Measurements from ENCODE around the gene ARRDC4. TPM values are rescaled to one million over a fixed set of nuclear protein-coding genes. Genes with fewer than 3 reads are reported as not detected.
A peak's percentile ranks its signal among the peaks of the same experiment; 100 is the strongest.

ARRDC4 gene
- total RNA-seq, 4 donors from 2014 or later, result 35.9 to 188 (median 70.7) TPM

DNA sequence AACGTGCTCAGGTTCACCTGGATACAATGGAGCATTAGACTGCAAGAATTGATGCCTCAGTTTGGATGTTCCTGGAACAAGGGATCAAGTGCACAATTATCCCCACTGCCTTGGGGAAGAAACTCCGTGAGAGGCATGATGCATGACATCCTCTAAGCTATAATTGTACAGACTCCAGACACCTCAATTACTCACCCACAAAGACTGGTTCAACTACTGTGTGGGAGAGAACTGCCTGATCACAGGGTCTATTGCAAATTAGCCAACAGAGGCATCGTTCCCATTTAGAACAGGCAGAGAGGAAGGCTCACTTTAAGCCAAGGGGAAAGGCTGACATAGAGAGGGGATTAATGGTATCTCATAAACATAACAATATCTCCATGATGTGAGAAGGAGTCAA lies 43.5 kb downstream of the ARRDC4 start:
- WGBS, 2 donors (ENCODE audit: low coverage in 1 of 2), result 39% methylated on average over 3 of the region's 3 CpGs; no CpG with 5 or more reads in 1 of the 2 donors
- peaks cover 0 to 18% (median 17%) of the 10 kb centered on the region in 4 donors for H3K4me1 ChIP-seq
- H3K4me3 ChIP-seq, result no peak overlapping the region
- TF ChIP-seq POLR2AphosphoS5 (IDR thresholded peaks at IDR 0.05), result no peak
- peak overlapping the region; percentile 16 to 52 (median 42) for H3K27ac ChIP-seq
- intact Hi-C loops (cut with DNase I; ENCODE audit: low total_unique reads), result no loop called here
- H3K36me3 ChIP-seq, result no peaks in the 10 kb centered on the region
- no peaks in the 10 kb centered on the region for H3K9me3 ChIP-seq
- no peaks in the 10 kb centered on the region for H3K27me3 ChIP-seq
- DNase-seq, result no peak
- in situ Hi-C loops (cut with MboI; ENCODE audit: low pct_ligation_motif_present in 1 of 4, low pct_unique_long_range_greater_than_20kb in 1 of 4, low sequenced_read_pairs in 3 of 4), result no loop called here

DNA sequence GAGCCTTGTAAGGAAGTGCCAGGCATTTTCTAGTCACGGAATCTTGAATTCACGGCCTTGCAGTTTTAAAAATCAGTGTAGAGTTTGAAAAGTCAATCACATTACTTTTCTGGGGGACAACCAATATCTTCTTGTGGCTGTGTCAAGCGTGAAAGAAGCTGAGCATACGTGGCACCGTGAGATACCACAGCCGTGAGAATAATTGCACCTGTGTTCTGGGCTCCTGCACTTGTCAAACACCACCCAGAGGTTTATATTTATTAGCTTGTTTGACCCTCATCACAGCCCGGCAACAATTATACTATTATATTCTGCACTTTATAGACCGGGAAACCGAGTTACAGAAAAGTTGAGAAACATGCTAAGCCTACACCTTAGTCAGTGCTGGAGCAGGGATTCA lies 45.2 kb downstream of the ARRDC4 start:
- 68 to 76% methylated on average over 6 to 9 of the region's 9 CpGs for WGBS, 2 donors (ENCODE audit: low coverage in 1 of 2)
- in situ Hi-C loops (cut with MboI; ENCODE audit: low pct_ligation_motif_present in 1 of 4, low pct_unique_long_range_greater_than_20kb in 1 of 4, low sequenced_read_pairs in 3 of 4) (no loop called here), intact Hi-C loops (cut with DNase I; ENCODE audit: low total_unique reads) (no loop called here)
- Histone ChIP-seq H3K27me3 (no peaks in the 10 kb centered on the region), H3K4me3 (no peak overlapping the region), H3K36me3 (no peaks in the 10 kb centered on the region), H3K4me1 (peaks cover 0 to 19% (median 12%) of the 10 kb centered on the region in 4 donors), H3K27ac (peak overlapping the region in 3 of 4 donors; percentile 7 to 52 (median 39)), H3K9me3 (no peaks in the 10 kb centered on the region)
- no peak for TF ChIP-seq POLR2AphosphoS5 (IDR thresholded peaks at IDR 0.05)
- no peak for TF ChIP-seq EP300 (IDR thresholded peaks at IDR 0.05; ENCODE audit: low read depth)
- TF ChIP-seq, protein P1, sequence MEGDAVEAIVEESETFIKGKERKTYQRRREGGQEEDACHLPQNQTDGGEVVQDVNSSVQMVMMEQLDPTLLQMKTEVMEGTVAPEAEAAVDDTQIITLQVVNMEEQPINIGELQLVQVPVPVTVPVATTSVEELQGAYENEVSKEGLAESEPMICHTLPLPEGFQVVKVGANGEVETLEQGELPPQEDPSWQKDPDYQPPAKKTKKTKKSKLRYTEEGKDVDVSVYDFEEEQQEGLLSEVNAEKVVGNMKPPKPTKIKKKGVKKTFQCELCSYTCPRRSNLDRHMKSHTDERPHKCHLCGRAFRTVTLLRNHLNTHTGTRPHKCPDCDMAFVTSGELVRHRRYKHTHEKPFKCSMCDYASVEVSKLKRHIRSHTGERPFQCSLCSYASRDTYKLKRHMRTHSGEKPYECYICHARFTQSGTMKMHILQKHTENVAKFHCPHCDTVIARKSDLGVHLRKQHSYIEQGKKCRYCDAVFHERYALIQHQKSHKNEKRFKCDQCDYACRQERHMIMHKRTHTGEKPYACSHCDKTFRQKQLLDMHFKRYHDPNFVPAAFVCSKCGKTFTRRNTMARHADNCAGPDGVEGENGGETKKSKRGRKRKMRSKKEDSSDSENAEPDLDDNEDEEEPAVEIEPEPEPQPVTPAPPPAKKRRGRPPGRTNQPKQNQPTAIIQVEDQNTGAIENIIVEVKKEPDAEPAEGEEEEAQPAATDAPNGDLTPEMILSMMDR (IDR thresholded peaks at IDR 0.05), result no peak
- TF ChIP-seq POLR2A (IDR thresholded peaks at IDR 0.05), result no peak
- no peak for DNase-seq

DNA sequence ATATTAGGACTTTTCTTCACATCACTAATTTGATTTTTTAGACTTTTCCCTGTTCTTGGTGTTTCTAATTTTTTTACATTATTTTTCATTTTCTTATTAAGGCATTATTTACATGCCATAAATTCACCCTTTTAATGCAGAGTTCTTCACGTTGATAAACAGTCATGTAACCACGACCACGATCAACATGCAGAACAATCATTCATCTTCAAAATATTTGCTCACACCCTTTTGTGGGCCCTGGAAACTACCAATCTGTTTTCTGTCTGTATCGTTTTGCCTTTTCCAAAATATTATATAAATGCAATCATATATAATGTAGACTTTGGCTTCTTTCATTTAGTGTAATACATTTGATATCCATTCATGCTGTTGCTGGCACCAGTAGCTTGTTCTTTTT lies 48.7 kb downstream of the ARRDC4 start:
- in situ Hi-C loops (cut with MboI; ENCODE audit: low pct_ligation_motif_present in 1 of 4, low pct_unique_long_range_greater_than_20kb in 1 of 4, low sequenced_read_pairs in 3 of 4), result no loop called here
- Histone ChIP-seq H3K27ac (peak overlapping the region in 2 of 4 donors; percentile 33 to 67), H3K36me3 (no peaks in the 10 kb centered on the region), H3K4me3 (no peak overlapping the region), H3K9me3 (no peaks in the 10 kb centered on the region), H3K4me1 (peaks cover 0 to 29% (median 16%) of the 10 kb centered on the region in 4 donors), H3K27me3 (no peaks in the 10 kb centered on the region)
- intact Hi-C loops (cut with DNase I; ENCODE audit: low total_unique reads), result no loop called here
- WGBS, 2 donors (ENCODE audit: low coverage in 1 of 2), result 32 to 56% methylated on average over 4 of the region's 4 CpGs
- DNase-seq, result no peak
- TF ChIP-seq EP300 (IDR thresholded peaks at IDR 0.05; ENCODE audit: low read depth), result no peak
- TF ChIP-seq, protein P1 (IDR thresholded peaks at IDR 0.05), result no peak
- no peak for TF ChIP-seq POLR2AphosphoS5 (IDR thresholded peaks at IDR 0.05)
- no peak for TF ChIP-seq POLR2A (IDR thresholded peaks at IDR 0.05)

DNA sequence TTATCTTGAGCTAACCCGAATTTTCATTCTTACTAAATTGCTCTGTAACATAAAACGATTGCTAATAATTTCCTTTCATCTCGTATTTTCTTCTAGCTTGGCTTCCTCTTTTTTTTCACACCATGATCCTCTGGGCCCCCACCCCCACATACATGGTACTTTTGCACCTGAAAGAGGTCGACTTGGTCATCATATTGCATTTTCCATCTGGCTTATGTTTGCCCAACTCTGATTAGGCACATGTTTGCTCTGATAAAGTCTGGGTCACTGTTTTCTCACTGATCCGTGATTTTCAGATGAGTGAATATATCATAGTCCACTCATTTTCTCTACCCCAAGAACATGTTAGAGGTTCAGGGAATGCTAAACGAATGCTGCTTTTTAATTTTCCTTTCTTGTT lies 49.5 kb downstream of the ARRDC4 start:
- Histone ChIP-seq H3K27ac (peak overlapping the region in 3 of 4 donors; percentile 33 to 67 (median 38)), H3K4me3 (no peak overlapping the region), H3K9me3 (no peaks in the 10 kb centered on the region), H3K4me1 (peaks cover 0 to 29% (median 15%) of the 10 kb centered on the region in 4 donors), H3K27me3 (no peaks in the 10 kb centered on the region), H3K36me3 (no peaks in the 10 kb centered on the region)
- DNase-seq, result no peak
- intact Hi-C loops (cut with DNase I; ENCODE audit: low total_unique reads) (no loop called here), in situ Hi-C loops (cut with MboI; ENCODE audit: low pct_ligation_motif_present in 1 of 4, low pct_unique_long_range_greater_than_20kb in 1 of 4, low sequenced_read_pairs in 3 of 4) (no loop called here)
- WGBS, 2 donors (ENCODE audit: low coverage in 1 of 2), result 39 to 48% methylated on average over 3 to 6 of the region's 6 CpGs
- no peak for TF ChIP-seq POLR2AphosphoS5 (IDR thresholded peaks at IDR 0.05)

DNA sequence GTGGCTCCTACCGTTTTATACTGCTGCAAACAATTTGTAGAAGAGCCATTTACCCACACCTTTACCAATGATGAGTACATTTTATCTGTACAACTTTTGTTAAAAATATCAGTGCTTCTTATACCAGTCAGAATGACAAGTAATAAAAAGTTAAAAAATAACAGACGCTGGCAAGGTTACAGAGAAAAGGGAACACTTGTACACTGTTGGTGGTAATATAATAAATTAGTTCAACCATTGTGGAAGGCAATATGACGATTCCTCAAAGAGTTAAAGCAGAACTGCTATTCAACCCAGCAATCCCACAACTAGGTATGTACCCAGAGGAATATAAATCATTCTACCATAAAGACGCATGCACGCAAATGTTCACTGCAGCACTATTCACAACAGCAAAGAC lies 51.9 kb downstream of the ARRDC4 start:
- H3K36me3 ChIP-seq, result no peaks in the 10 kb centered on the region
- H3K27ac ChIP-seq, result peak overlapping the region; percentile 15 to 79 (median 64)
- DNase-seq, result no peak
- TF ChIP-seq POLR2A (IDR thresholded peaks at IDR 0.05), result no peak
- peak in 1 of 3 donors; percentile 14 for TF ChIP-seq POLR2AphosphoS5 (IDR thresholded peaks at IDR 0.05)
- H3K4me1 ChIP-seq, result peaks cover 0 to 29% (median 15%) of the 10 kb centered on the region in 4 donors
- in situ Hi-C loops (cut with MboI; ENCODE audit: low pct_ligation_motif_present in 1 of 4, low pct_unique_long_range_greater_than_20kb in 1 of 4, low sequenced_read_pairs in 3 of 4) (no loop called here), intact Hi-C loops (cut with DNase I; ENCODE audit: low total_unique reads) (no loop called here)
- no peaks in the 10 kb centered on the region for H3K27me3 ChIP-seq
- H3K4me3 ChIP-seq, result peak overlapping the region in 3 of 4 donors; percentile 9 to 28 (median 12)
- 21 to 23% methylated on average over 5 of the region's 5 CpGs for WGBS, 2 donors (ENCODE audit: low coverage in 1 of 2)
- no peaks in the 10 kb centered on the region for H3K9me3 ChIP-seq

DNA sequence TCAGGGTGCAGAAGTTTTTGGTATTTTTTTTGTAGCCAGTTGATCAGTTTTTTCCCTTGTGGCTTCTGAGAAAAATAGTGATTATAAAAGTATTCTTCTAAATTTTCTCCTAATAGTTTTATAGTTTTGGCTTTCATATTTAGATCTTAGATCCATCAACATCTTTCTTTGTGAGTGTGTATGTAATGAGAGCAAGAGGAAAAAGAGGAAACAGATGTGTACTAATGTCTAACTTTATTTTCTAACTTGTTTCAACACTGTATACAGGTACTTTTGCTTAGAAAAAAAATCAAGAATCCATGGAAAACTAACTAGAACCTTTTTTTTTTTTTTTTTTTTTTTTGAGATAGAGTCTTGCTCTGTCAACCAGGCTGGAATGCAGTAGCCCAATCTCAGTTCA lies 53.1 kb downstream of the ARRDC4 start:
- Histone ChIP-seq H3K36me3 (no peaks in the 10 kb centered on the region), H3K4me3 (no peak overlapping the region), H3K27ac (peak overlapping the region; percentile 50 to 79 (median 62)), H3K4me1 (peaks cover 0 to 27% (median 13%) of the 10 kb centered on the region in 4 donors), H3K9me3 (no peaks in the 10 kb centered on the region), H3K27me3 (no peaks in the 10 kb centered on the region)
- no peak for TF ChIP-seq POLR2AphosphoS5 (IDR thresholded peaks at IDR 0.05)
- no peak for TF ChIP-seq POLR2A (IDR thresholded peaks at IDR 0.05)
- TF ChIP-seq EP300 (IDR thresholded peaks at IDR 0.05; ENCODE audit: low read depth), result no peak
- TF ChIP-seq, protein P1 (IDR thresholded peaks at IDR 0.05), result no peak
- DNase-seq, result no peak
- in situ Hi-C loops (cut with MboI; ENCODE audit: low pct_ligation_motif_present in 1 of 4, low pct_unique_long_range_greater_than_20kb in 1 of 4, low sequenced_read_pairs in 3 of 4), result no loop called here
- intact Hi-C loops (cut with DNase I; ENCODE audit: low total_unique reads), result no loop called here

All from transverse colon (tissue), 4 donors.